Endothelial cell of umbilical vein (primary cell): ENCODE results near the gene ACTL6A. TPM values are rescaled to one million over a fixed set of nuclear protein-coding genes. Genes with fewer than 3 reads are reported as not detected.

Experiments used
- BruUV-seq: library from RNA; stranded (reverse); fragments of 400-500 nt; replicated peaks from 2 replicates; lab custom pipeline; 2021; lab: Mats Ljungman, UMichigan
- CTCF ChIA-PET: fragments of 300-600, 350-600 bp; sonication (Branson Sonifier 250); formaldehyde crosslinking; loops from one replicate; lab custom pipeline; 2021; ENCODE audit warnings: antibody characterized with exemption, inconsistent platforms; lab: Charles Lee
- POLR2A ChIA-PET: fragments of 300-600, 350-600 bp; sonication (Branson Sonifier 250); formaldehyde crosslinking; loops from one replicate; lab custom pipeline; 2021; ENCODE audit warnings: antibody characterized with exemption, inconsistent platforms; lab: Charles Lee
- DNase-seq: peaks from one replicate; pipeline ENCODE4 v3.0.0-alpha.2; 2011; ENCODE audit warnings: low read depth, low spot score
- FAIRE-seq: peaks from 2 replicates; lab custom pipeline; 2011; peaks lifted over from hg19 to GRCh38; lab: Jason Lieb, UNC
- H2AFZ ChIP-seq: 2 replicates; pipeline ENCODE4 v1.6.0; 2012; ENCODE audit warnings: low read depth, low read length, control low read depth, inconsistent platforms
- H3K27ac ChIP-seq: 2 replicates; pipeline ENCODE4 v1.5.1; 2011; ENCODE audit warnings: low read depth, mild to moderate bottlenecking, control low read depth, low read length, moderate library complexity; ENCODE audit not compliant: insufficient read depth
- H3K27me3 ChIP-seq, 2 experiments: 2 replicates each; pipeline versions ENCODE4 v1.6.0 to v1.6.1; 2011; ENCODE audit warnings: low read length in 2 of 2, mixed read lengths in 1 of 2; ENCODE audit not compliant: control insufficient read depth in 2 of 2, insufficient read depth in 2 of 2
- H3K36me3 ChIP-seq, 2 experiments: 2 replicates in 1 of 2; 3 replicates in 1 of 2; pipeline ENCODE4 v1.5.1; 2011; ENCODE audit warnings: low read length in 2 of 2, mild to moderate bottlenecking in 1 of 2, moderate library complexity in 1 of 2; ENCODE audit not compliant: control insufficient read depth in 2 of 2, insufficient read depth in 2 of 2; ENCODE audit errors: extremely low read depth in 1 of 2
- H3K4me1 ChIP-seq: 3 replicates; pipeline ENCODE4 v1.5.1; 2011; ENCODE audit warnings: mild to moderate bottlenecking, low read length; ENCODE audit not compliant: control insufficient read depth, insufficient read depth; ENCODE audit errors: extremely low read depth
- H3K4me2 ChIP-seq: 2 replicates; pipeline ENCODE4 v1.6.1; 2011; ENCODE audit warnings: low read length, control low read depth, mixed read lengths; ENCODE audit not compliant: insufficient read depth
- H3K4me3 ChIP-seq, 3 experiments: fragments of 200-600 bp in 1 of 3; sonication (generic), shearing (Covaris generic) in 1 of 3; replicated peaks in 1 of 3; 2 replicates each; pipeline ENCODE4 v1.5.1; 2011 to 2016; ENCODE audit warnings: control low read depth in 3 of 3, low read length in 3 of 3, mild to moderate bottlenecking in 2 of 3, inconsistent platforms in 1 of 3, low read depth in 1 of 3, moderate library complexity in 1 of 3; ENCODE audit not compliant: insufficient read depth in 1 of 3
- H3K79me2 ChIP-seq: 2 replicates; pipeline ENCODE4 v1.6.0; 2012; ENCODE audit warnings: low read length, inconsistent platforms; ENCODE audit not compliant: control insufficient read depth, insufficient read depth
- H3K9ac ChIP-seq: replicated peaks from 2 replicates; pipeline ENCODE3; 2011; ENCODE audit warnings: low read length, control low read depth; ENCODE audit not compliant: insufficient read depth; ENCODE audit errors: extremely low read depth
- H3K9me1 ChIP-seq: replicated peaks from 3 replicates; pipeline ENCODE4 v1.6.0; 2011; ENCODE audit warnings: mild to moderate bottlenecking, low read length; ENCODE audit not compliant: control insufficient read depth, insufficient read depth; ENCODE audit errors: extremely low read depth
- H3K9me3 ChIP-seq: replicated peaks from 2 replicates; pipeline ENCODE4 v1.5.1; 2012; ENCODE audit warnings: low read length, inconsistent platforms; ENCODE audit not compliant: control insufficient read depth, insufficient read depth
- H4K20me1 ChIP-seq: replicated peaks from 2 replicates; pipeline ENCODE3; 2011; ENCODE audit warnings: mild to moderate bottlenecking, low read length; ENCODE audit not compliant: control insufficient read depth, insufficient read depth; ENCODE audit errors: extremely low read depth
- CTCF ChIP-seq, 2 donors: IDR thresholded peaks; 1 replicate in 1 of 2; 2 replicates in 1 of 2; pipeline ENCODE4 v1.5.1; 2011; ENCODE audit warnings: low read length in 2 of 2, mild to moderate bottlenecking in 2 of 2, moderate library complexity in 2 of 2, control low read depth in 1 of 2, inconsistent platforms in 1 of 2, low read depth in 1 of 2; ENCODE audit not compliant: insufficient read depth in 1 of 2; ENCODE audit errors: extremely low read depth in 1 of 2
- EZH2 ChIP-seq: IDR thresholded peaks from 2 replicates; pipeline ENCODE4 v1.6.1; 2012; ENCODE audit warnings: borderline replicate concordance, low read depth, mild to moderate bottlenecking, moderate library complexity, low read length, inconsistent platforms; ENCODE audit not compliant: severe bottlenecking
- FOS ChIP-seq: IDR thresholded peaks from 2 replicates; pipeline ENCODE4 v1.6.1; 2011; ENCODE audit warnings: mild to moderate bottlenecking, low read length, moderate library complexity, borderline replicate concordance; ENCODE audit not compliant: insufficient read depth
- GATA2 ChIP-seq: IDR thresholded peaks from 2 replicates; pipeline ENCODE4 v1.7.0; 2011; ENCODE audit warnings: low read depth, mild to moderate bottlenecking, moderate library complexity, mixed read lengths, low read length; ENCODE audit not compliant: insufficient read length, insufficient read depth
- JUN ChIP-seq: IDR thresholded peaks from 2 replicates; pipeline ENCODE4 v1.6.1; 2011; ENCODE audit warnings: borderline replicate concordance, low read depth; ENCODE audit not compliant: insufficient read length, insufficient read depth
- MAX ChIP-seq: IDR thresholded peaks from 2 replicates; pipeline ENCODE4 v1.6.1; 2011; ENCODE audit not compliant: insufficient read depth, insufficient read length
- MYC ChIP-seq: IDR thresholded peaks from one replicate; pipeline ENCODE4 v1.6.1; 2011; ENCODE audit warnings: mild to moderate bottlenecking, low read depth, low read length
- POLR2A ChIP-seq: IDR thresholded peaks from 2 replicates; pipeline ENCODE4 v1.6.1; 2012; ENCODE audit warnings: low read depth, mild to moderate bottlenecking, control low read depth, low read length
- POLR2AphosphoS5 ChIP-seq: IDR thresholded peaks from 2 replicates; pipeline ENCODE4 v1.6.1; 2012; ENCODE audit warnings: low read depth, mild to moderate bottlenecking, control low read depth, low read length, moderate library complexity; ENCODE audit not compliant: insufficient read depth
- dilution Hi-C: fragments of 300-500 bp; cut with MboI; formaldehyde crosslinking; loops from one replicate; pipeline ENCODE4 v1.15.0; 2019; ENCODE audit warnings: low sequenced_read_pairs; ENCODE audit not compliant: extremely low pct_ligation_motif_present
- intact Hi-C: fragments of 100-400 bp; cut with micrococcal nuclease; formaldehyde crosslinking; loops from one replicate; pipeline ENCODE4 v1.10.0; 2022
- polyA plus RNA-seq, 4 experiments: library from polyadenylated mRNA; depleted of rRNA in 3 of 4; stranded (reverse) in 3 of 4; unstranded in 1 of 4; fragments of >200 nt; gene quantifications; 2 replicates each; pipeline versions ENCODE4 v1.2.1 to v1.2.3, GENCODE V29; 2011 to 2012; ENCODE audit warnings: missing spikeins in 1 of 4
- total RNA-seq: library from RNA; stranded (reverse); gene quantifications from 2 replicates; pipeline ENCODE4 v1.2.3, GENCODE V29; 2021

Gene ACTL6A
- total and polyA plus RNA-seq, 2 donors (not counting 3 experiments of a cell fraction or from before 2014, with no cell fraction given), result 68.3 to 96.2 TPM

DNA sequence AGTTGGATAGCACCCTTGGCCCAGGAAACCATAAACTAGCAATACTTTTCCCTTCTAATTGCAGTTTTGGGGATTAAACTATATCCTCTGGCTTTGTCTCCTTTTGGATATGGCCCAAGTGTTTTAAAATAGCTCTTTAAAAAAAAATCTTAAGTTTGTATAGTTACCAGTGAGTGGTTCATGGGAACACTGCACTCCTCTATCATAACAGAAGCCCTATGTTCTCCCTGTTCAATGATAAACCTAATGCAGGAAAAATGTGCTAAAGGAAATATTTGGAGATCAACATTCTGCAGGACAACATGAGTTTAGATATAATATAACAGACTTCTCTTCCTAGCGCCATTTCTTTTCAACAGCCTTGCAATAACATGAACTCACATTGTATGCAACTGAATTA is 28.6 kb downstream of the ACTL6A start:
- CTCF ChIA-PET, result no interaction called here
- Histone ChIP-seq H3K4me2 (no peak overlapping the region), H3K36me3 (peaks cover 6 to 38% of the 10 kb centered on the region in 2 experiments), H4K20me1 (no peaks in the 10 kb centered on the region), H2AFZ (no peak overlapping the region), H3K4me3 (no peak overlapping the region), H3K4me1 (no peaks in the 10 kb centered on the region), H3K79me2 (no peaks in the 10 kb centered on the region), H3K9me1 (no peaks in the 10 kb centered on the region), H3K9ac (no peak overlapping the region), H3K9me3 (no peaks in the 10 kb centered on the region), H3K27me3 (no peaks in the 10 kb centered on the region), H3K27ac (no peak overlapping the region)
- FAIRE-seq (no peak), DNase-seq (no peak)
- intact Hi-C loops (no loop called here), dilution Hi-C loops (no loop called here)
- BruUV-seq, result no TSS peak
- POLR2A ChIA-PET, result no interaction called here
- TF ChIP-seq POLR2AphosphoS5 (no peak), EZH2 (no peak), MAX (no peak), FOS (no peak), CTCF (IDR thresholded peaks at IDR 0.05; ENCODE audit: extremely low read depth in 1 of 2, insufficient read depth in 1 of 2, low read depth in 1 of 2, low read length in 2 of 2) (no peak), POLR2A (no peak), GATA2 (no peak), JUN (no peak), MYC (no peak)
